Activated T-cell treated with anti-CD3 and anti-CD28 coated beads for 48 hours (primary cell): ENCODE data around the gene DDX59.
"Not testable (repeated sequence)": the region's sequence is repeated elsewhere in the genome, so short reads cannot be mapped to it uniquely, and the experiment has no call there.

Source experiments
- DNase-seq: peaks from one replicate; pipeline ENCODE4 v3.0.0-alpha.2; 2020; ENCODE audit warnings: low read depth

The DDX59 gene

GRCh38 chr1:200670242-200671118 lies 773 bp upstream of the DDX59 start:
- no peak for DNase-seq

GRCh38 chr1:200668514-200669313 lies 993 bp downstream of the DDX59 start:
- DNase-seq: no peak

DNA sequence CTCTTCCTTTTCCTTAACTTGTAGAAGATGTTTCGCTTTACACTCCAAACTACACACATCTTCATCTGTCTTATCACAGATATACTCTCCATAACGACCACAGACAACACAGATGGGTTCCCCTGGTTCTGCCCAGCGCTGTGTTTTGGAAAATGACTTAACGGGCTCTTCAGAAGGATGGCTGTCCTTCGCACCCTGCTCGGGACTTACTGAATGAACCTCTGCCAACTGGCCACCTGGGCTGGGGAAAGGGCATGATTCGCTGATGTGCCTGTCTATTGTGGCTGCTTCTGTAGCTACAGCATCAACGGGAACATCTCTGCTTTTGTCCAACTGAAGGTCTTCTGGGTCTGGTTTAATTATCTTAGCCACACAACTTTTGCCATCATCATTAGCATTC lies 3.4 kb downstream of the DDX59 start:
- DNase-seq: no peak

DNA sequence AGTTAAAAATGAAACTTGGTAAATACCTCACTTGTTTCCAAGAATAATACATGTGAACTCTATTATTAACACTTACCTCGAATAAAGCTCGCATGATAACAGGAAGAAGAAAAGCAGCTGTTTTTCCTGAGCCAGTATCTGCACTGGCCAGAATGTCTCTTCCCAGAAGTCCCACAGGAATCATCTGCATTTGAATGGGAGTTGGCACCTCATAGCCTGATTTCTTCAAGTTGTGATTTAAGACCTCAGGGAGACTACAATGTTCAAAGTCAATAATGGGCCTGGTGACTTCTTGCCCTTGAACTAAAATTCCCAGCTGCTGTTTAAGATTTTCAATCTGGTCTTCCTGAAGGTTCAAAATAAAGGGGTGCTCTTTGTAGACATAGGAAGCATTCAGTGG lies 3.8 kb downstream of the DDX59 start:
- no peak for DNase-seq

DNA sequence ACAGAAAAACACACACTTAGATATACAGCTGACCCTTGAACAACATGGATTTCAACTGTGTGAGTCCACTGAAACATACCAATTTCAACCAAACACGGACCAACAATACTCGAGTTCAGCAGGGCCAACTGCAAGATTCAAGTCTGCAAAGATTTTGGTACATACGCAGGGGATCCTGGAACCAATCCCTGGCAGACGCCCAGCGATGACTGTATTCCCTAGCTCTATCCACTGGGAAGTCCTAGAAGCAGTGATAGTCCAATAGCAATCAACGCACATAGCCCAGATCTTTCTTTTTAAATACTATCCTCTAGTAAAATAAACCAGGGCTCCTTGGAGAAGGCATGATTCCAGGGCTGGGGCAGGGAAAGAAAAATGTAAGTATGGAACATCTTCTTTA lies 9.0 kb downstream of the DDX59 start:
- no peak for DNase-seq

DNA sequence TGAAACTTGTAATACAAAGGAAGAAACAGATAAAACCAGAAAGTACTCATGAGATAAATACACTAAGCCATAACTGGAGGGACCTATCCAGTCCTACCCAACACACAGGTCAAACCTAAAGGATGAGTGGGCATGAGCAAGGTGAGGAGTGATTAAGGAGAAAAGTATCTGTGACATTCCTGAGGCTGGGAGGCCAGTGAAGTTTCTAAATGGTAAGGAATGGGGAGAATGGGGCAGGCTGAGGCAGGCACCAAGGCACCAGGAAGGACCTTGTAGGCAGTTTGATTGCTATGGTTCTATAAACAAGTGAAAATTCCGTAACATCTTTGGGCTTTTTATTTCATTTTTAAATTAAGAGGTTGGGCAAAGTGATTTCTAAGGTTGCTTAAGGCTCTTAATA lies 10.4 kb downstream of the DDX59 start:
- no peak for DNase-seq

- no peak for DNase-seq
These were observed 11.5 kb downstream of the DDX59 start for GRCh38 chr1:200658037-200658818.

GRCh38 chr1:200654660-200655059 lies 15.0 kb downstream of the DDX59 start:
- DNase-seq: no peak

GRCh38 chr1:200653022-200653462 lies 16.7 kb downstream of the DDX59 start:
- DNase-seq: peak; percentile 4

GRCh38 chr1:200652378-200652777 lies 17.3 kb downstream of the DDX59 start:
- no peak for DNase-seq

DNA sequence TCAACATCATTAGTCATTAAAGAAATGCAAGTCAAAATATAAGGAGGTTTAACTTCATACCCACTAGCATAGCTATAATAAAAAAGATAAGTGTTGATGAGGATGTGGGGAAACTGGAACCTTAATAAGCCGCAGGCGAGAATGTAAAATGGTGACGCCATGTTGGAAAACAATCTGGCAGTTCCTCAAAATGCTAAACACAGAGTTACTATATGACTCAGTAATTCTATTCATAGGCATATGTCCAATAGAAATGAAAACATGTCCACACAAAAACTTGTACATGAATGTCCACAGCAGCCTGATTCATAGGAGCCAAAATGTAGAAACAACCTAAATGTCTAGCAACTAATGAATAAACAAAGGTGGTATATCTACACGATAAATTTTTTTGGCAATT lies 23.2 kb downstream of the DDX59 start:
- no peak for DNase-seq

- DNase-seq: no peak
These were observed 25.7 kb downstream of the DDX59 start for GRCh38 chr1:200644021-200644420.

- DNase-seq: no peak
These were observed 27.2 kb downstream of the DDX59 start for GRCh38 chr1:200642481-200642880.

GRCh38 chr1:200640963-200641401 lies 28.7 kb downstream of the DDX59 start:
- DNase-seq: no peak

GRCh38 chr1:200640373-200640962 lies 29.2 kb downstream of the DDX59 start:
- DNase-seq: no peak

GRCh38 chr1:200638073-200638472 lies 31.6 kb downstream of the DDX59 start:
- DNase-seq: no peak

GRCh38 chr1:200636681-200637080 lies 33.0 kb downstream of the DDX59 start:
- no peak for DNase-seq

DNA sequence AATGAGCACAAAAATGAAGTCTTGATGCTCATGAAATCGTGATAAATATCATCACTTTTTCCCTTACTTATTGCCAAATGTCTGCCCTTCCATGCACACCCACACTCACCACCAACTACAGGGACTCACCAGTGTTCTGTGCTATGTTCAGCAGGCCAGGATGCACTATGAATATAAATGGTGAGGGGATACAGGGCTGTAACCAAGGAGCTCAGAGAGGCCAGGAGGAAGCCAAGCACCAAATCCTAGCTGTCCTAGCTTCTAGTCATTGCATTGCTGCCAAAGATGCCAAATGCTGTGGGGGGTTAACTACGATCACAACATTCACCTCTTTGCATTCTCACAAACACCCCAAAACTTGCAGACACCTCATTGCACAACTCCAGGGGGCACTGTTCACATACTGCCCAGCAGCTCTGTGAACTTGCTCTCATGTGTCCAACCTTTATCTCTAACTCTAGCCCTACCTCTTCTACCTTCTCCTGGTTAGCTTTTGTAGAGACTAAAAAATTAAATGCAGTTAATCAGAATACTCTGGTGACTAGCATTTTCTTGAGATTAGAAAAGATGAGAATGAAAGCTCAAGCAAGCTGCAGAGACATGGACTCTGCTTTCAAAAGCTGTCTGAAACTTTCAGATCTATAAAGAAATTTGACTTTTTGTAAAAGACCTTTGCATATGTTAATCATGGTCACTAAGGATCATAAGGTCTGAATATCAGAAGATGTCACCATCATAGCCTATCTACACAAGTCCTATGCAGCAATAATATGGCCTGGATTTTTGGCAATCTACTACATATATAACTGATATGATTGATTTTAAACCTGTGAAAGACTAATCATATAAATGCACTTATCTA lies 35.2 kb downstream of the DDX59 start:
- DNase-seq: no peak

GRCh38 chr1:200631375-200631774 lies 38.3 kb downstream of the DDX59 start:
- DNase-seq: no peak

DNA sequence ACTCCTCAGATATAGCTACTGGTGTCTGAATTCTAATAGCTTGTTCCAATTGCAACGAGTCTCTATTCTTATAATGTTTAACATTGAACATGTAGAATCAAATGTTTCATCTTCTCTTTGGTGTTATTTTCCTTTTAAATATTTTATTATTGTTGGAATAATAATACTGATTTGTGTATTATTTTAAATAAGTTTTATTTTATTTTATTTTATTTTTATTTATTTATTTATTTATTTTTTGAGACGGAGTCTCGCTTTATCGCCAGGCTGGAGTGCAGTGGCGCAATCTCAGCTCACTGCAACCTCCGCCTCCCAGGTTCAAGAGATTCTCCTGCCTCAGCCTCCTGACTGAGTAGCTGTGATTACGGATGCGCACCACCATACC lies 39.2 kb downstream of the DDX59 start:
- DNase-seq: not testable (repeated sequence)
